Ishikawa (cell line): ENCODE measurements around the gene SIGLECL1.

ENCODE experiments used
- CEBPB ChIP-seq: IDR thresholded peaks from 2 replicates; pipeline ENCODE4 v1.6.1; 2012
- CREB1 ChIP-seq: IDR thresholded peaks from 2 replicates; pipeline ENCODE4 v1.6.1; 2012; ENCODE audit warnings: low read depth
- EGR1 ChIP-seq: IDR thresholded peaks from 2 replicates; pipeline ENCODE4 v1.6.1; 2012
- EP300 ChIP-seq: IDR thresholded peaks from 2 replicates; pipeline ENCODE4 v1.6.1; 2012; ENCODE audit warnings: borderline replicate concordance
- FOXM1 ChIP-seq: IDR thresholded peaks from 2 replicates; pipeline ENCODE4 v1.6.1; 2012; ENCODE audit warnings: low read depth, borderline replicate concordance
- MAX ChIP-seq: IDR thresholded peaks from 2 replicates; pipeline ENCODE4 v1.6.1; 2012
- NFIC ChIP-seq: IDR thresholded peaks from 2 replicates; pipeline ENCODE4 v1.6.1; 2012
- RAD21 ChIP-seq: IDR thresholded peaks from 2 replicates; pipeline ENCODE4 v1.6.1; 2012; ENCODE audit warnings: low read depth
- REST ChIP-seq: IDR thresholded peaks from 2 replicates; pipeline ENCODE4 v1.6.1; 2012; ENCODE audit warnings: low read depth, mild to moderate bottlenecking
- TAF1 ChIP-seq: IDR thresholded peaks from 2 replicates; pipeline ENCODE4 v1.6.1; 2012; ENCODE audit warnings: low read depth, mild to moderate bottlenecking
- TCF12 ChIP-seq: IDR thresholded peaks from 2 replicates; pipeline ENCODE4 v1.6.1; 2012; ENCODE audit warnings: low read depth
- TEAD4 ChIP-seq: IDR thresholded peaks from 2 replicates; pipeline ENCODE4 v1.6.1; 2012
- USF1 ChIP-seq: IDR thresholded peaks from 2 replicates; pipeline ENCODE4 v1.6.1; 2012
- YY1 ChIP-seq: IDR thresholded peaks from 2 replicates; pipeline ENCODE4 v1.6.1; 2012; ENCODE audit warnings: low read depth
- ZBTB7A ChIP-seq: IDR thresholded peaks from 2 replicates; pipeline ENCODE4 v1.6.1; 2012; ENCODE audit warnings: low read depth

SIGLECL1 gene

GRCh38 chr19:51311351-51312257 lies 60.7 kb downstream of the SIGLECL1 start, which contains the start of gene IGLON5:
TSS of gene IGLON5 (plus strand) at chr19:51311644. CDS start at chr19:51311848, 204 bp downstream.
- TF ChIP-seq REST, result no peak
- no peak for TF ChIP-seq ZBTB7A
- TF ChIP-seq YY1, result no peak
- no peak for TF ChIP-seq FOXM1
- no peak for TF ChIP-seq USF1
- no peak for TF ChIP-seq TEAD4
- TF ChIP-seq MAX, result no peak
- TF ChIP-seq EGR1, result no peak
- no peak for TF ChIP-seq RAD21
- no peak for TF ChIP-seq NFIC
- no peak for TF ChIP-seq EP300
- TF ChIP-seq TAF1, result no peak

- TF ChIP-seq EGR1 (no peak), MAX (no peak), EP300 (no peak), CREB1 (no peak), FOXM1 (no peak), USF1 (no peak), RAD21 (no peak), REST (no peak), NFIC (no peak), TAF1 (no peak), ZBTB7A (no peak), TEAD4 (no peak)
Observed at GRCh38 chr19:51316688-51317087, 65.8 kb downstream of the SIGLECL1 start.

- TF ChIP-seq CREB1 (no peak), TAF1 (no peak), REST (no peak), USF1 (no peak), TEAD4 (no peak), MAX (no peak), EGR1 (no peak), CEBPB (no peak), ZBTB7A (no peak), NFIC (no peak), RAD21 (no peak), FOXM1 (no peak), YY1 (no peak), EP300 (no peak), TCF12 (no peak)
Observed at GRCh38 chr19:51317376-51317775, 66.5 kb downstream of the SIGLECL1 start.
